Measurements from ENCODE around the gene SH3RF3.

Gene SH3RF3

DNA sequence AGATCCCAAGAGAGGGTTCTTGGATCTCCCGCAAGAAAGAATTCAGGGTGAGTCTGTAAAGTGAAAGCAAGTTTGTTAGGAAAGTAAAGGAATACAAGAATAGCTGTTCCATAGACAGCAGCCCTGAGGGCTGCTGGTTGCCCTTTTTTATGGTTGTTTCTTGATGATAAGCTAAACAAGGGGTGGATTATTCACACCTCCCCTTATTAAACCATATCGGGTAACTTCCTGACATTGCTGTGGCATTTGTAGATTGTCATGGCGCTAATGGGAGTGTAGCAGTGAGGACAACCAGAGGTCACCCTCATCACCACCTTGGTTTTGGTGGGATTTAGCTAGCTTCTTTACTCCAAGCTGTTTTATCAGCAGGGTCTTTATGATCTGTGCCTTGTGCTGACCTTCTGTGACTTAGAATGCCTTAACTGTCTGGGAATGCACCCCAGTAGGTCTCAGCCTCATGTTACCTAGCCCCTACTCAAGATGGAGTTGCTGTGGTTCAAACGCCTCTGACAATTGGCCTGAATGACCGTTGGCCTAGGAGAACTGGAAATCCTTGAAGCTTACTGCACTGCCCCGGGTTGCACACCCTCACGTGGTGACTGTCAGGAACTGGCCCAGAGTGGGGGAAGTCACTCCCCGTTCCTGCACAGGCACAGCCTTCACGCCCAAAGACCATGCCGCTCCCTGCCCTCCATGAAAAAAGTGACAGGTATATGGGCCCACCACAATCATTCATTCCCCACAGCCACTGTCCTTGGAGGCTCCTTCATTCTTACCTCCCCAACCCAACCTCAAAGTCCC, 347.8 kb downstream of the SH3RF3 start:
- DNase-seq (ENCODE audit: low read depth), result no peak

DNA sequence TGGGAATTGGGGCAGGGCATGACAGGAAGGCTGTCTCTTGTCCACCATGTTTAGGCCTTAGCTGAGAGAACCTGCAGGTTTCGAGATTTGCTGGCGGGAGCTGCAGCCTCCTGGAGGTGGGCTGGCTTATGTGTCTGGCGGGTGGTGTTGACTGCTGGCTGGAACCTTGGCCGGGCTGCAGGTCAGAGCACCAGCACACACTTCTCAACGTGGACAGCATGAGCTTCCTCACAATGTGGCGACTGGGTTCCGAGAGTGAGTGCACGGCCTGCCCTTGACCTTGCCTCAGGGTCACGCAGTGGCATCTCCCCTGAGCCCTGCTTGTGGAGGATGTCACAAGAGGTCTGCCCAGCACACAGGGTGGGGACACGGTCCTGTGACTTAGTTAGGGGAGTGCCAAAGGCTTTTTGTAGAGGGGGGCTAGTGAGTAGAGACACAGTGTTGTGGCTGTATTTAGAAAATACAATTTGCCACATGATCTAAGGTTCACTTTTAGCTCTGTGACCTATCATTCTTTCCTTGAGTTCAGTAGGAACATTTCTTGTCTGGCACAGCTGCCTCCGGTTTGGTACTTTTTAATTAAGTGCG, 350.0 kb downstream of the SH3RF3 start:
- no peak for DNase-seq (ENCODE audit: low read depth)

DNA sequence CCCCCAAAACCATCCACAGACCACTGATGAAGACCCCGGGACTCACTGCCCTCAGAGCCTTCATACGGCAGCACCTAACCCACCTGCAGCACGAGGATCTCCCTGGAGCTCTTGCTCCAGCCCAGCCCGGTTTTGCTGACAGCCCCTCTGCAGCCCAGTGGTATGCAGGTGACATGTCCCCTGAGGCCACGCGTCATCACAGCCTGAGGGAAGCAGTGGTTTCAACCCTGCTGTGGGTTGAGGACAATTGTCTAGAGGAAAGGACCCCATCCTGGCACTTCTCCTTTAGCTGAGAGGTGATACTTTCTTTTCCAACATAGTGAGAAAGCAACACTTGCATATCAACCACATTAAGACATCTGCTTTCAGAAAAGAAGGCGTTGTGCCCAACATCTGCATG, 350.8 kb downstream of the SH3RF3 start:
- no peak for DNase-seq (ENCODE audit: low read depth)

DNA sequence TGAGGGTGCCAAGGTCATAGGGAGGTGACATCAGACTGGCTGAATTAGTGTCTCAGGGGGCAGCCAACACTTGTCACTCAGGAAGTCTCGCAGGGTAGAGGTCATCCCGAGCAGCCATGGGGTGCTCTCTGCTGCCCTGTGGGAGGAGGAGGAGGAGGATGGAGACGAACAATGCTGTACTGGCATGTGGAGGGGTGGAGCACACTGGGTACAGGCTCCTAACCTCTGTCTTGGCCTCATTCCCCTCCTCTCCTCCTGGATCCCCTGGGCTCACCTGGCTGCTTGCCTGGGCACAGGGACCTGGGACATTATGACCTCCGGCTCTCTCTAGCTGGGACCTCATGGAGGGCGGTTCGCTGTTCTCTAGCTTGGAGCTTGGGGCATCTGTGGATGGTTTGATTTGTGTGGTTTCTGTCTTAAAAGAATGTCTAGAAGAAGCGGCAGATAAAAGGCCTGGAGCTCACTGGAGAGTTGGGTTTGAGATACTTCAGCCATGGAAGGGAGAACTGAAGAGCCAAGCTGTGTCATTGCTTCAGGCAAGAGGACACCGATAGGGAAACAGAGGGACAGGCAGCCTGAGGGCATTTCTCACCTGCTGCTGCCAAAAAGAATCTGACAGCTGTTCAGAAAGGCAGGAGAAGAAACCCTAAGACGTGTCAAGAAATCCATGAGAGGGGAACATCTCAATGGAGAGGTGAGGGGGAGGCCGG, 351.6 kb downstream of the SH3RF3 start:
- no peak for DNase-seq (ENCODE audit: low read depth)

DNA sequence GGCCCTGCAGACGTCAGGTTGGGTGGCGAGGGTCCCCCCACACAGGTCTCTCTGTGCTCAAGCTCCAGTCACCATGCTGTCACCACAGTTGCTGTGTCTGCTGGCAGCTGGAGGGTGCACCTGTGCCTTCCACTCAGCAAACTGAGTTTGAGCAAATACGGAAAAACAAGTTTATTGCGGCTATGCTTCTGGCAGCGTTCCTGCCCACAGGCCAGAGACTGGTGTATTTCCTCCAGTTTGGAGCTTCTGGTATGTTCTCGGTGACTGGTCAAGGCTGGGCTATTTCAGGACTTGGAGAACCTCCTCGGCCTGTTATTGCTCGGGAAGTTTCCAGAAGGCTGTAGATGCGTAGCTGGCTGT, 352.2 kb downstream of the SH3RF3 start:
- DNase-seq (ENCODE audit: low read depth), result no peak

DNA sequence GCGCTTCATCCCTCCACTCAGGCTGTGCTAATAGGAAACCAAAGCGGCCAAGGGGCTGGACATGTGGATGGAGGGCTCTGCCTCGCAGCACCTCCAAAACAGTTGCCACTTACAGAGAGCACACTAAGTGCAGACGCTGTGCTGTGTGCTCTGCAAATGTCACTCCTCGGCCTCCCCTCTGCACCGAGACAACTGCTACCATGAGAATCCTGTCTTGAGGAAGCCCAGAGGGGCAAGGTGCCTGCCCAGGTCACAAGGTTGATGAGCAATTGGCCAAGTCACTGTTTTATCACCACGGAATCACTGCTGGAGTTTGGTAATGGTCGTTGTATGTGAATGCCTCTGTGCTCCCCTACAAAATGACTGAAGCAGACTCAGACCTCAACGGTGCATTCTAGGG, 352.6 kb downstream of the SH3RF3 start:
- no peak for DNase-seq (ENCODE audit: low read depth)

DNA sequence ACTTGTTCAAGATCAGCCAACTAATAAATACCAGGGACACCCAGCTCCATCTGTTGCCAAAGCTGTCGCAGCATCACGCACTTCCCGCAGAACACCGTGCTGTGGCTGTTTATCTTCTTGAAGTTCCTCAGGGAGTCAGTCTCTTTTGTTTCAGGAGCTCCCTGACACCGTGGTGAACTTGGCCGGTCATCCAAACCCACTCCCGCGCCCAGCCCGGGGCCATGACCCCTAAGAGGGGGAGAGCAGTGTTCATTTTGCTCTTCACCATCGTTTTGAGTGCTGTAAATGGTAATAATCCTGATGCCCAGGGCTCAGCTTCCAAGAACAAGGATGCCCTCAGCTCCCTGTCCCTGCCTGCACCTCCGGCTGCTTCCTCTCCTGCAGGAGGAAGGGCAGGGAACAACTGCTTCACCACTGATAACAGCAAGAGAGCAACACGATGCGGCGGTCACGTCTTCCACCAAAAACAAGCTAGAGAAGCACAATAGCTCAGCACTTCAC, 353.4 kb downstream of the SH3RF3 start:
- DNase-seq (ENCODE audit: low read depth), result no peak

DNA sequence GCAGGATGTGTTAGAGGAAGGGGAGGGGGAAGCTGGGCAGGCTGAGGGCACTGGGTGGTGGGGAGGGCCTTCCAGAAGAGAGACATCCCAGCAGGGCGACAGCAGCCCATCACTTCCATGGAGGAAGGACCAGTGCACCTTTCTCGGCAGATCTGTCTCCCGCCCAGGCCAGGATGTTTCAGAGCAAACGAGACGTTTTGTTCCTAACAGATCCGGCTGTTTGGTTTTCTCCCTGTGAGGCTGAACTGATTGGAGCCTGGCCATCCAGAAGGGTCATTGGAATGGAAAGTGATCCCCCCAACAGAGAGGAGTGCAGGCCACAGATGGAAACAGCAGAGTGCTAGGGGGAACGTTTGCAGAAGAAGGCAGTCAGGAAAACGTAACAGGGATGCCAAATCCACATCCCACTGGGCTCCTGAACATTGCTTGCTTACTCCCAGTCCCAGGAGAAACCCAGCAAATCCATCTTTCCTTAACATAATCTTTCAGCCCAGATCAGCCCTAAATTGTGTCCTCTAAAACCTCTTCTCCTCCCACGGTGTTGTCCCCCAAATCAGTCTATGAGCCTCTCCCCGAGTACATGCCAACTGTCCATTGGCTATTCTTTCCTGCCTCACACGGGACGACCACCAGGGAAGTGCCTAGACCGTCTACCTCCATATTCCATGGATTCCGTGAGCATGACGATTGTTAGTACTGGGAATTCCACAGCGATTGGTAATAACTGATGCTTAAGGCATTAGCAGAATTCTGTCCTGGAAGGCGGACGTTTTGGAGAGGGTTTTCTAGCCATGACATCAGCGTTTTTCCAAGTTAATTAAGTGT, 357.9 kb downstream of the SH3RF3 start:
- DNase-seq (ENCODE audit: low read depth), result peak; percentile 78

DNA sequence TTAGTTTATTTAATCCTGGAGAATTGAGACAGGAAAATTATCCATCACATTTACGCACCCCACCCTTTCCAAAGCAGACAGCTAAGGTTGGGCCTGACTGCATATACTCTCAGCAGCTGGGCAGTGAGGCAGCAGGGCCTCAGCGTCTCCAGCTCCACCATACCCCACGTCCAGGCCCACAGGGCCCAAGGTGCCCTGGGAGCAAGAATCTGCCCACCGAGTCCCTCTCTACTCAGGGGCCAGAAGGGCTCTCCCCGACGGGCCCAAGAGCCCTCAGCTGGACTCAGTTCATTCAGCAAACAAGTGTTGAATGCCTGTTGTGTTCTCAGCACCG, 358.5 kb downstream of the SH3RF3 start:
- DNase-seq (ENCODE audit: low read depth), result no peak

DNA sequence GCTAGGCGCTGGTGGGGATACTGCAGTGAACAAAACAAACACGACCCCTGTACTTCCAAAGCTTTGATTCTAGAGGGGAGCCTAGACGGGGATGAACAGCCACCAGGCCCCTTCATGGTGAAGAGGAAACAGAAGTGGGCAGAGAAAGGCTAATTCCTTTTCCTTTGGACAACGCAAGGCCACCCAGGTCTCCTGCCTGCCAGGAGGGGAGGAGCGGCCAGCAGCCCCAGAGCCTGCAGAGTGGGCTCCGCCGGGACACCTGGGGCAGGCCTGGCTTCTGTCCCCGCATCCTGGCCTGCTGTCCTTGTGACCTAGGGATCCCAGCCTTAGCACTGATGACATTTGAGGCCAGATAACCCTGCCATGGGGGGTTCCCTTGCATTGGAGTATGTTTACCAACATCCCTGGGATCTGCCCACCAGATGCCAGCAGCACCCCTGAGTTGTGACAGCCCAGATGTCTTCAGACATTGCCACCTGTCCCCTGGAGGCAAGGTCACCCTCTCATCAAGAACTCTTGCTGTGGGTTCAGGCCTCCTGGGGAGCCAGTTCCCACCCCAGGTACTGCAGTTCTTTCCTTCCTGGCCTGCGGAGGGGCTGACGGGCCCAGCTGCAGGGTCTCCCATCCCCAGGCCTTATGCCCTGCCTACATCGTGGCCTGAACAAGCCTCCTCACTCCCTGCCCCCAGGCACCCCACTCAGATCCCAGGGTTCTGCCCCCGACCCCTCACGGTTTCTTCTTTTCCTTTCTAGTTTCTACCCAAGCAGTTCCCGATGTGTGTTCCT, 359.1 kb downstream of the SH3RF3 start:
- no peak for DNase-seq (ENCODE audit: low read depth)

DNA sequence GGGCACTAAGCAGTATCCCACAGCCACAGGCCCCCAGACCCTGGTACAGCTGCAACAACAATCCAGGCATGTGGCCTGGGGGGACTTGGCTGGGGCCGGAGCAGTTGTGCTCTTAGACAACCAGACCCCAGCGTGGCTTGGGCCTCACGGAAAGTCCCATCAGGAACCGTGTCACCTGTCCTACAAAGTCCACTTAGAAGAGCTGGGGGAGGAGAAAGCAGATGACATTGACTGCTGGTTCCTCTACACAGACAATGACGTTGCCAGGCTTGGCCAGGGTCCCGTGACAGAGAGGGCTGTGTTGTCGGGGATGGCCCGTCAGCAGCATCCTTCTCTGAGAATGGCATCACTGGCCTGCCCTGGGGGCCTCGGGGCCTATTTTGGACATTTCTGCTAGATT, 360.3 kb downstream of the SH3RF3 start:
- no peak for DNase-seq (ENCODE audit: low read depth)

DNA sequence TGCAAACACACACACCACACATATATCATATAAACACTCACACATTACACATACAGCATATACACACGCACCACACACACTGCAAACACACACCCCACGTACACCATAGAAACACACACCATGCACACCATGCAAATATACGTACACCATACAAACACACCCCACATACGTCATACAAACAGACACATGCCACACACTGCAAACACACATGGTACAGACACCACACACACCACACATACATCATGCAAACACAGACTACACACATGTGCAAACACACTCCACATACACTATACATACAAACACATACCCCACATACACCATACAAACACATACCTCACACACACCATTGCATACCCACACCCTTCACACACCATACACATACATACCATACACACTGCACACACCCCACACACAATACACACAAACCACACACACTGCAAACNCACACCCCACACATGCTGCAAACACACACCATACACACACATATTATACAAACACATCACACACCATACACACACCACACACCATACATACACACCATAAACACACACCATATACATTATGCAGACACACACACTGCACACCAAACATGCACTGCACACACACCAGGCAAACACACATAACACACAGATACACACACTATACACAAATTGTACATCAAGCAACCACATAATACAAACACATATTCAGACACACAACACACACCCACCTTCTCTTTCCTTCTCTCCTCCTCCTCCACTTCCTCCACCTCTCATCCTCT, 364.4 kb downstream of the SH3RF3 start:
- DNase-seq (ENCODE audit: low read depth), result no peak

DNA sequence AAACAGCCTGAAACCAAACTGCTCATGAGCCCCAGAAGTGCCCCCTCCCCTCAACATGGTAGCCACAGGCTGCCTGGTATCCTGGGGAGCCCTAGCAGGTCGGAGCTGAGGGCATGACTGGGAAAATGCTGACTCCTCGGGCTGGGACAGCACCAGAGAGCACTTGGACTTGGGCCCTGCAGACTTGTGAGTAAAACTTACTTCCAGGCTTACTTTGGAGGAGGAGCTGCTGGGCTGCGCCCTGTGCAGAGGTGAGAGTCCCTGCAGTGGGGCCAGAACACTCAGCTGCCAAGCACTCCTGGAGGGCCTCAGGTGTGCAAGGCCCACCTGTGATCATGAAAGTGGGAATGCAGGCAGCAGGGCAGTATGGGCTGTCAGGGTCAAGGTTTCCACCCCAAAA, 365.3 kb downstream of the SH3RF3 start:
- no peak for DNase-seq (ENCODE audit: low read depth)

DNA sequence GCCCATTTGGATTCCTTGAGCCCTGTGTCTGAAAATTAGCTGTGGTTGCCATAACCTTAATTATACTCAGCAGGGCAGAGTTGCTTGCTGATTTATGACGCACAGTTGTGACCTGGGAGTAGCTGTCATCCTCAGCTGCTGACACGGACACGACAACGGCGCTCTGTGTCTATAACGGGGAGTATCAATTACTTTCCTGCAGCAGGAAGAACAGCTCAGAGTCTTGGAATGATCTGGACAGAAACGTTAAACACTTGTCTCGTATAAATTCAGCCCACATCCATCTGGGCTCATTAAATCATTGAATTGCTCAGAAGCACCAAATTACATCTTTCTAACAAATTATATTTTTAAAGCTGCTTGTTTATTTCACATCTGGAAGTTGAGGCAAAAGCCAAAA, 368.5 kb downstream of the SH3RF3 start:
- DNase-seq (ENCODE audit: low read depth), result peak; percentile 28

DNA sequence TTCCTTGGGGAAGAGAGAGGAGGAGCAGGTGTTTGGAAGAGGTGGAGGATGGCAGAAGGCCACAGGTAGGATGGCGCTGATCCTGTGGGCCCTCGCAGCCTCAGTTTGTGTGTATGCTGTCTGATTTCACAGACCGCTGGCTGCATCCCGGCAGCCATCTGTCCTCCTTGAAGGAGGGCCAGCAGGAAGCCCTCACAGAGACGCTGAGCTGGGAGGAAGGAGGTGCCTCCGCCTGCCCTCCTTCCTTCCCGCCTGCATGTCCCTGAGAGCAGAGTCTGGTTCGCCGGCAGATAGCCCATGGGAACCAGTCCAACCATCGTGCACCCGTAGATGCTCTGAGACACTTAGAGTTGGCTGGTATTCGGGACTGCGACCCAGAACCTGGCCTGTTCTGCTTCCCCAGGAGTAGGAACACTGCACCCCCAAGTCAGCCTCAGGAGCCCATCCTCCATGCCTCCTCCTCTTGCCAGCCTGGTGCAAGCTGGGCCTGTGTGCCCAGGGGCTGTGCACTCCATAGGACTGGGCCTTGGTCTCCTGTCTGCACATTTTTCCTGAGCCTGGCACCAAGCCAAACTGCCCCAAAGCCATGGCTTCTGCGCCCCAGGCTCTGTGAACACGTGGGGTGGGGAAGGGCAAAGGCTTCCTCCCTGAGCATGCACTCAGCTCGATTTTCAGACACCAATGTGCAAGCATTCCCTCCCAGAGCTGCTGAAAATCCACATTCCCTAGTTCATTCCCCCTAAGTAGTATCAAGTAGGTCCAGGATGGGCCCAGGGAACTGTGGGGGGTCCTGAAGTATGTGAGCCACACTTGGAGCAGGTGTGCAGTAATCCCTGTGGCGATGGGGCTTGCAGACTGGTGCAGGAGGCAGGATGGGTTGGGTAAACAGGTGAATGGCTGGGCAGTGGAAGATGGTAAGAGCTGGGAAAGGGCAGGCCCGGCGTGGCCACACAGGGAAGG, 369.2 kb downstream of the SH3RF3 start:
- no peak for DNase-seq (ENCODE audit: low read depth)

DNA sequence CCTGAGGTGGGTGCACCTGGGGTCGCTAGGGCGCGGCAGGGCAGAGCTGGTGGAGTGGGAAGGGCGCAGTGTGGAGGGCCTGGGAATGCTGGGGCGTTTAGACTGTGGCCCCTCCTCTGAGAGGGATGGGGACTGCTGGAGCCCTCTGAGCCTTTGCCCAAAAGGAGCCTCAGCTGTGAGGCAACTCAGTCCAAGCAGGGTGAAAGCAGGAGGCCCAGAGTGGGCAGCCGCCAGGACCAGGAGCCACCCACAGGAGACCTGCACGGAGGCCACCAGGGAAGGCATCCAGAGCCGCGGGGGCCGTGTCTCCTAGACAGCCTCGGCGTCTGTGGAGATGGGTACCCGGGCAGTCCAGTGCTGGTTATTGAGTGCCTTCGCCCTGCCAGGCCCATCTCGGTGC, 369.9 kb downstream of the SH3RF3 start:
- no peak for DNase-seq (ENCODE audit: low read depth)

DNA sequence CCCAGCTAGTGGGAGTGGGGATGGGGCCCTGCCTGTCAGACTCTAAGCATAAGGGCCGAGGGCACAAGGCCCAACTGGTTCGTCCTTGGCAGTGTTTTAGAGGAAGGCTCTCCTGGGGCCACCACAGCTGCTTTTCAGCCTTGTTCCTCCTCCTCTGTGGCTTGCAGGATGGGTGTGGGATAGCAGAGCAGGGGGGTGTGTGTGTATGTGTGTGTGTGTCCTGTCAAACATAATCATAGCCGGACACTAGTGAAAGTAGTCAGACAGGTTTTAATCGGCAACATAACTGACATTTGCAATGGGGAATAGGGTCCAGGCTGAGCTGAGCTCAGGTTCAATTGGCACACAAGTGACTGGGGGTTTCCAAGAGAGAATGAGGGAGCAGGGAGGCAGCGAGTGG, 370.6 kb downstream of the SH3RF3 start:
- DNase-seq (ENCODE audit: low read depth), result no peak

DNA sequence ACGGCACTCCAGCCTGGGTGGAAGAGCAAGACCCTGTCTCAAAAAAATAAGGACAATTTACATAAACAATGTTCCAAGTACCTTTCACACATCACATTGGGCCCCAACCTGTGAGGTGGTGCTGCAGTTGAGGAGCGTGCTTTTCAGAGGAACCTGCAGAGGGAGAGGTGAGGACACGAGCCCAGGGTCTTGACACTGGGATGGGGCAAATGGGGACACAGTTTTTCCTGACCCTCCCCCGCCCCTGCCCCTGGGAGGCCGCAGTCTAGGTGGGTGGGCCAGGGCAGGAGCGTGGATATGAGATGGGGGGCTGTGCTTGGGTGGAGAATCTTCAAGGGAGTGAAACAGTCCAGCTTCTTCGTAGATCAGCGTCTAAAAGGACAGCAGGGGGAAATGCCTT, 371.9 kb downstream of the SH3RF3 start:
- DNase-seq (ENCODE audit: low read depth), result no peak

DNA sequence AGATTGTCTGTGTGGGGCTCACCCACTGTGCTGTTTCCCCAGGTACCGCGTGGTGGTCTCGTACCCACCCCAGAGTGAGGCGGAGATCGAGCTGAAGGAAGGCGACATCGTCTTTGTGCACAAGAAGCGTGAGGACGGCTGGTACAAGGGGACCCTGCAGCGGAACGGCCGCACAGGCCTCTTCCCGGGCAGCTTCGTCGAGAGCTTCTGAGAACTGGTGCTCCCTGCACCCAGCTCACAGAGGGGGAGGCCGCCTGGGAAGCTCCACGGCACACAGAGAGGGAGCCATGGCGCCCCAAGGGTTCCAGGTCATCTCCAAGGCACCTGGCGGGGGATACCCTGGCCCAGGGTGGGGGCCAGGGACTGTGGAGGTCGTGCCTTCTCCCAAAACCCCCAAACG, 372.5 kb downstream of the SH3RF3 start:
- no peak for DNase-seq (ENCODE audit: low read depth)

DNA sequence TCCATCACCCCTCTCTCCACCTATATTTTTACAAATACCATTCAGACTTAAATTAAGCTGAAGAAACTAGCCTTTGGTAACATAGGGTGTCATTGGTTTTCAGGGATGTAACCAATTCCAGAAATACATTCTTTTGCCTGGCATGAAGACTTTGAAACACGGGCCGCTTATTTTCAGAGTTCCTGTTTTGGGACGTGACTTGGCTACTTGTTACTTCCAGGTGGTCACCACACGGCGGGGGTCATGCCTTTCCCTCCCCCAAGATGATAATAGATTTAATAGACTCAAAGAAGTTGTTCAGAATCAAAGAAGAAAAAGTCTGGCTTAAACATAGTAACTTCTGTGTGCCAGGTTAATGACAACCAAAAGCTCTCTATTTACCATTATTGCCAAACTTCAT, 374.2 kb downstream of the SH3RF3 start:
- no peak for DNase-seq (ENCODE audit: low read depth)

All from non-pigmented ciliary epithelial cell (primary cell).